IMR-90 (cell line): ENCODE data around the gene EMX2.

Experiments used
- BHLHE40 ChIP-seq: fragments of 150-350 bp; IDR thresholded peaks from 2 replicates; pipeline ENCODE4 v1.6.1; 2016; ENCODE audit warnings: mild to moderate bottlenecking, low read depth, low read length
- CEBPB ChIP-seq: IDR thresholded peaks from 2 replicates; pipeline ENCODE4 v1.6.1; 2012; ENCODE audit warnings: low read depth, low read length, improper control_type of control experiment
- ELK1 ChIP-seq: fragments of 150-350 bp; IDR thresholded peaks from 2 replicates; pipeline ENCODE4 v1.6.1; 2016; ENCODE audit warnings: low read depth, mild to moderate bottlenecking, low read length, moderate library complexity, borderline replicate concordance
- FOS ChIP-seq: fragments of 150-350 bp; IDR thresholded peaks from 2 replicates; pipeline ENCODE4 v1.6.1; 2016; ENCODE audit warnings: low read depth, low read length
- MAFK ChIP-seq: IDR thresholded peaks from 2 replicates; pipeline ENCODE4 v1.6.1; 2012; ENCODE audit warnings: low read depth, low read length, improper control_type of control experiment
- MAZ ChIP-seq: IDR thresholded peaks from 2 replicates; pipeline ENCODE4 v1.6.1; 2012; ENCODE audit warnings: low read depth, mild to moderate bottlenecking, low read length, improper control_type of control experiment, moderate library complexity, borderline replicate concordance
- MXI1 ChIP-seq: IDR thresholded peaks from 2 replicates; pipeline ENCODE4 v1.6.1; 2012; ENCODE audit warnings: low read depth, mild to moderate bottlenecking, low read length, moderate library complexity, borderline replicate concordance
- NFE2L2 ChIP-seq: fragments of 150-350 bp; IDR thresholded peaks from 2 replicates; pipeline ENCODE4 v1.6.1; 2016; ENCODE audit warnings: low read depth, mild to moderate bottlenecking, low read length
- POLR2A ChIP-seq: IDR thresholded peaks from 2 replicates; pipeline ENCODE4 v1.6.1; 2012; ENCODE audit warnings: mild to moderate bottlenecking, low read depth, low read length
- RCOR1 ChIP-seq: IDR thresholded peaks from 2 replicates; pipeline ENCODE4 v1.6.1; 2012; ENCODE audit warnings: mild to moderate bottlenecking, low read length, improper control_type of control experiment; ENCODE audit not compliant: insufficient replicate concordance
- SMC3 ChIP-seq: fragments of 150-350 bp; IDR thresholded peaks from 2 replicates; pipeline ENCODE4 v1.6.1; 2016; ENCODE audit warnings: low read depth, mild to moderate bottlenecking, antibody characterized with exemption, low read length, moderate library complexity
- USF2 ChIP-seq: fragments of 150-350 bp; IDR thresholded peaks from 2 replicates; pipeline ENCODE4 v1.6.1; 2017; ENCODE audit warnings: mild to moderate bottlenecking, antibody characterized with exemption, low read length, low read depth
- TF ChIP-seq, protein P1 (sequence below): conservative IDR thresholded peaks from 2 replicates; pipeline ENCODE4 v1.5.1; 2012; ENCODE audit warnings: mild to moderate bottlenecking, low read depth, low read length, improper control_type of control experiment

DNA sequence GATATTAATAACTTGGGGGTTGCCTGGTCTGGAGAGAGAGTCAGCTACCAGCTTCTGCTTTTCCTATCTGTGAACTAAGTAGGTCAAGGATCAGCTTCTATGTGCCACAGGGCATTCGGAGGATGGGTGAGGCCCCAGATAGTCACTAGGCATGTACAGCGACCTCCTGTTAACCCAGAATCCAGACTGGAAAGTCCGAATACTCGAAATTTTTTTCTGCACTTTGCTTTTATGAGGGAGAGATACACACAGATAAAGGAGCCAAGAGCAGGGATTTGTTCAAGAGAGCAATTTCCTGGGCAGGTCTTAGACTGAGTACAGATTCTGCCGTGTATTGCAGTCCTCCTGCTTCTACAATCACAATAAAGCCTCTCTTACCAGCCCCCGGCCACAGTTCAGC, 54.2 kb downstream of the EMX2 start:
- no peak for TF ChIP-seq RCOR1
- no peak for TF ChIP-seq MAZ
- TF ChIP-seq, protein P1, sequence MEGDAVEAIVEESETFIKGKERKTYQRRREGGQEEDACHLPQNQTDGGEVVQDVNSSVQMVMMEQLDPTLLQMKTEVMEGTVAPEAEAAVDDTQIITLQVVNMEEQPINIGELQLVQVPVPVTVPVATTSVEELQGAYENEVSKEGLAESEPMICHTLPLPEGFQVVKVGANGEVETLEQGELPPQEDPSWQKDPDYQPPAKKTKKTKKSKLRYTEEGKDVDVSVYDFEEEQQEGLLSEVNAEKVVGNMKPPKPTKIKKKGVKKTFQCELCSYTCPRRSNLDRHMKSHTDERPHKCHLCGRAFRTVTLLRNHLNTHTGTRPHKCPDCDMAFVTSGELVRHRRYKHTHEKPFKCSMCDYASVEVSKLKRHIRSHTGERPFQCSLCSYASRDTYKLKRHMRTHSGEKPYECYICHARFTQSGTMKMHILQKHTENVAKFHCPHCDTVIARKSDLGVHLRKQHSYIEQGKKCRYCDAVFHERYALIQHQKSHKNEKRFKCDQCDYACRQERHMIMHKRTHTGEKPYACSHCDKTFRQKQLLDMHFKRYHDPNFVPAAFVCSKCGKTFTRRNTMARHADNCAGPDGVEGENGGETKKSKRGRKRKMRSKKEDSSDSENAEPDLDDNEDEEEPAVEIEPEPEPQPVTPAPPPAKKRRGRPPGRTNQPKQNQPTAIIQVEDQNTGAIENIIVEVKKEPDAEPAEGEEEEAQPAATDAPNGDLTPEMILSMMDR: no peak
- no peak for TF ChIP-seq NFE2L2
- TF ChIP-seq USF2: no peak
- no peak for TF ChIP-seq POLR2A
- no peak for TF ChIP-seq CEBPB
- TF ChIP-seq FOS: no peak
- TF ChIP-seq BHLHE40: no peak
- no peak for TF ChIP-seq SMC3
- no peak for TF ChIP-seq MXI1
- no peak for TF ChIP-seq MAFK
- TF ChIP-seq ELK1: no peak
